A549 (cell line): ENCODE measurements around the gene TMEM120A. TPM values are rescaled to one million over a fixed set of nuclear protein-coding genes. Genes with fewer than 3 reads are reported as not detected.

Source experiments
- ATAC-seq, 2 experiments: fragments of 200-7000 bp in 1 of 2; fragments of >200 bp in 1 of 2; cut with Nextera tagmentation in 1 of 2; cut with Tn5 transposase in 1 of 2; 3 replicates each; pipeline versions ENCODE4 v1.8.0 to v1.9.1; 2018 to 2020; ENCODE audit warnings: mild to moderate bottlenecking in 1 of 2, moderate library complexity in 1 of 2
- CTCF ChIA-PET: fragments of 300-600 bp; sonication (Branson Sonifier 250); formaldehyde crosslinking; extraction: SDS; loops from one replicate; lab custom pipeline; 2021; ENCODE audit warnings: antibody characterized with exemption, inconsistent platforms; lab: Yijun Ruan, JAX
- POLR2A ChIA-PET: fragments of 350-600 bp; formaldehyde crosslinking; extraction: SDS; loops from one replicate; lab custom pipeline; 2021; ENCODE audit warnings: antibody characterized with exemption, inconsistent platforms; lab: Yijun Ruan, JAX
- DNase-seq, 2 experiments: peaks; one replicate each; pipeline versions ENCODE4 v3.0.0 to v3.0.0-alpha.2; 2011 to 2016; ENCODE audit warnings: low read depth in 1 of 2, low spot score in 1 of 2
- FAIRE-seq: peaks from 2 replicates; lab custom pipeline; 2011; peaks lifted over from hg19 to GRCh38; lab: Jason Lieb, UNC
- H3K27ac ChIP-seq, 2 experiments: fragments of >200 bp; sonication (Bioruptor Twin); formaldehyde crosslinking; 3 replicates each; pipeline ENCODE4 v1.5.1; 2016 to 2017
- H3K4me1 ChIP-seq: fragments of >200 bp; sonication (Bioruptor Twin); formaldehyde crosslinking; 3 replicates; pipeline ENCODE4 v1.6.1; 2016
- H3K4me2 ChIP-seq: fragments of >200 bp; sonication (Bioruptor Twin); formaldehyde crosslinking; 3 replicates; pipeline ENCODE4 v1.6.1; 2016
- H3K4me3 ChIP-seq: fragments of >200 bp; sonication (Bioruptor Twin); formaldehyde crosslinking; 3 replicates; pipeline ENCODE4 v1.5.1; 2016
- H3K9me3 ChIP-seq: fragments of >200 bp; sonication (Bioruptor Twin); formaldehyde crosslinking; 3 replicates; pipeline ENCODE4 v1.6.1; 2016
- ATOH8 ChIP-seq: fragments of 250-450 bp; sonication (Bioruptor Pico); IDR thresholded peaks from 2 replicates; pipeline ENCODE4 v1.5.0; 2020; ENCODE audit warnings: low read depth, mild to moderate bottlenecking, moderate library complexity
- BCL3 ChIP-seq: fragments of >200 bp; sonication (Bioruptor Twin); formaldehyde crosslinking; IDR thresholded peaks from 3 replicates; pipeline ENCODE4 v1.6.1; 2016
- CBX2 ChIP-seq: fragments of 200-600 bp; sonication (generic); IDR thresholded peaks from 2 replicates; pipeline ENCODE4 v1.6.1; 2016; ENCODE audit warnings: low read depth, mild to moderate bottlenecking, borderline replicate concordance
- CHD4 ChIP-seq: fragments of 200-600 bp; sonication (generic); IDR thresholded peaks from 2 replicates; pipeline ENCODE4 v1.6.1; 2016; ENCODE audit warnings: antibody characterized with exemption, mild to moderate bottlenecking, borderline replicate concordance
- EHF ChIP-seq: fragments of 250-450 bp; sonication (Bioruptor Pico); IDR thresholded peaks from 2 replicates; pipeline ENCODE4 v1.5.0; 2020; ENCODE audit warnings: mild to moderate bottlenecking
- ELK1 ChIP-seq: fragments of 150-350 bp; IDR thresholded peaks from 2 replicates; pipeline ENCODE4 v1.6.1; 2014; ENCODE audit warnings: low read depth, mild to moderate bottlenecking, low read length
- FOSL2 ChIP-seq, 2 experiments: fragments of 450-650 bp in 1 of 2; fragments of >200 bp in 1 of 2; sonication (Bioruptor Twin) in 1 of 2; formaldehyde crosslinking; IDR thresholded peaks; 2 replicates each; pipeline versions ENCODE4 v1.5.0 to v1.6.1; 2016 to 2020; ENCODE audit warnings: mild to moderate bottlenecking in 1 of 2, moderate library complexity in 1 of 2
- HDAC2 ChIP-seq: fragments of 200-600 bp; sonication (generic); IDR thresholded peaks from 2 replicates; pipeline ENCODE4 v1.6.1; 2016
- HES2 ChIP-seq: fragments of >200 bp; sonication (Bioruptor Twin); formaldehyde crosslinking; IDR thresholded peaks from 2 replicates; pipeline ENCODE4 v1.6.1; 2016
- JUN ChIP-seq, 2 experiments: fragments of >200 bp; sonication (Bioruptor Twin); formaldehyde crosslinking; IDR thresholded peaks; 2 replicates in 1 of 2; 3 replicates in 1 of 2; pipeline ENCODE4 v1.6.1; 2016 to 2017
- JUNB ChIP-seq: fragments of >200 bp; sonication (Bioruptor Twin); formaldehyde crosslinking; IDR thresholded peaks from 2 replicates; pipeline ENCODE4 v1.6.1; 2016
- KDM1A ChIP-seq: fragments of 200-600 bp; sonication (generic); IDR thresholded peaks from 2 replicates; pipeline ENCODE4 v1.6.1; 2016; ENCODE audit warnings: low read depth, mild to moderate bottlenecking
- MAX ChIP-seq: IDR thresholded peaks from 2 replicates; pipeline ENCODE4 v1.6.1; 2012
- MYC ChIP-seq: IDR thresholded peaks from 2 replicates; pipeline ENCODE4 v1.6.1; 2012; ENCODE audit warnings: mild to moderate bottlenecking, inconsistent platforms, low read length, improper control_type of control experiment, borderline replicate concordance
- POLR2AphosphoS2 ChIP-seq: conservative IDR thresholded peaks from 2 replicates; pipeline ENCODE4 v1.6.1; 2012; ENCODE audit warnings: low read length, improper control_type of control experiment, inconsistent platforms
- RNF2 ChIP-seq: fragments of 200-600 bp; sonication (generic); IDR thresholded peaks from 2 replicates; pipeline ENCODE4 v1.6.1; 2016; ENCODE audit warnings: low read depth, mild to moderate bottlenecking, antibody characterized with exemption, moderate library complexity, borderline replicate concordance
- TFCP2L1 ChIP-seq: fragments of 250-450 bp; sonication (Bioruptor Pico); IDR thresholded peaks from 2 replicates; pipeline ENCODE4 v1.5.0; 2021; ENCODE audit warnings: mild to moderate bottlenecking
- TP53 ChIP-seq: fragments of 250-450 bp; sonication (Bioruptor Pico); IDR thresholded peaks from 2 replicates; pipeline ENCODE4 v1.5.0; 2021; ENCODE audit warnings: mild to moderate bottlenecking, moderate library complexity
- USF2 ChIP-seq: fragments of 450-650 bp; IDR thresholded peaks from 2 replicates; pipeline ENCODE4 v1.6.1; 2014; ENCODE audit warnings: antibody characterized with exemption
- ZNF302 ChIP-seq: fragments of 250-450 bp; sonication (Bioruptor Pico); IDR thresholded peaks from 2 replicates; pipeline ENCODE4 v1.9.0; 2021; ENCODE audit warnings: inconsistent platforms, mild to moderate bottlenecking, moderate library complexity
- ZSCAN20 ChIP-seq: fragments of 250-450 bp; sonication (Bioruptor Pico); IDR thresholded peaks from 2 replicates; pipeline ENCODE4 v1.8.0; 2022; ENCODE audit warnings: mild to moderate bottlenecking, moderate library complexity
- WGBS: methylation state at CpG from one replicate; pipeline ENCODE4 v1.1.6; 2017; ENCODE audit errors: missing lambda C conversion rate; 5-methylcytosine and 5-hydroxymethylcytosine counted together
- polyA plus RNA-seq, 4 experiments: library from polyadenylated mRNA; depleted of rRNA in 3 of 4; stranded (reverse); fragments of >200 nt; fragmentation: RNase III in 1 of 4; extraction: RNeasy Plus Mini Kit Qiagen cat#74134 plus additional on column Dnase treatment in 1 of 4; gene quantifications; 2 replicates in 3 of 4; 3 replicates in 1 of 4; pipeline ENCODE4 v1.2.3, GENCODE V29; 2011 to 2017

TMEM120A gene
- polyA plus RNA-seq, 2 of the 4 experiments (the other 2 are of a cell fraction) = 46.0 to 53.8 TPM

- H3K9me3 ChIP-seq = no peaks in the 10 kb centered on the region
- H3K4me2 ChIP-seq = peak overlapping the region; percentile 57; the same call in 1 of the 3 replicates
- H3K27ac ChIP-seq = peak overlapping the region; percentile 60 to 81
- ATAC-seq = no peak
- POLR2A ChIA-PET = no interaction called here
- H3K4me1 ChIP-seq = peaks cover 36% of the 10 kb centered on the region
- TF ChIP-seq USF2 = no peak
- TF ChIP-seq ATOH8 (CRISPR knock-in tag) = no peak
- no peak for TF ChIP-seq HDAC2
- TF ChIP-seq CHD4 = no peak
- no peak for TF ChIP-seq ELK1
- no peak for TF ChIP-seq RNF2
- TF ChIP-seq TP53 = no peak
- TF ChIP-seq MYC = no peak
- no peak for TF ChIP-seq FOSL2 (IDR thresholded peaks at IDR 0.05)
- TF ChIP-seq FOSL2 (CRISPR knock-in tag; IDR thresholded peaks at IDR 0.05) = no peak
- no peak for TF ChIP-seq EHF (CRISPR knock-in tag)
- TF ChIP-seq, all 56 proteins: peak for 0
- DNase-seq (no peak), FAIRE-seq (no peak)
- WGBS = 93% methylated on average over 1 of the region's 1 CpG
- H3K4me3 ChIP-seq = no peak overlapping the region
- CTCF ChIA-PET = no interaction called here
These were observed 49.9 kb downstream of the TMEM120A start for GRCh38 chr7:75944507-75944906.

- TF ChIP-seq FOSL2 (IDR thresholded peaks at IDR 0.05) (no peak), FOSL2 (CRISPR knock-in tag; IDR thresholded peaks at IDR 0.05) (0 out of 2 replicates have a peak, but pooled peaks have one; percentile 18), BCL3 (no peak), KDM1A (no peak), MAX (peak; percentile 59; the same call in 1 of the 2 replicates), JUN (IDR thresholded peaks at IDR 0.05) (no peak)
- no peak for FAIRE-seq
- peak in 1 of 2 experiments; percentile 29; a peak in 1 of 6 replicates for ATAC-seq
- H3K4me3 ChIP-seq = no peak overlapping the region
- peak in 1 of 2 experiments; percentile 45 for DNase-seq
- H3K9me3 ChIP-seq = no peaks in the 10 kb centered on the region
- 62% methylated on average over 6 of the region's 6 CpGs for WGBS
- ChIA-PET CTCF (no interaction called here), POLR2A (no interaction called here)
- H3K27ac ChIP-seq = peak overlapping the region; percentile 60 to 81; a peak in 5 of 6 replicates
- peaks cover 37% of the 10 kb centered on the region for H3K4me1 ChIP-seq
- H3K4me2 ChIP-seq = peak overlapping the region; percentile 6; the same call in 1 of the 3 replicates
These were observed 50.5 kb downstream of the TMEM120A start for GRCh38 chr7:75943864-75944263.

- no peak for ATAC-seq
- H3K9me3 ChIP-seq = no peaks in the 10 kb centered on the region
- no peak for FAIRE-seq
- POLR2A ChIA-PET = interaction anchor here (0.6 kb wide), 2 partner anchors 13 to 1600 kb away, joined by 3 to 5 read pairs; no protein-coding TSS in a partner anchor
- no peak for TF ChIP-seq JUNB
- TF ChIP-seq HES2 = no peak
- TF ChIP-seq CBX2 = no peak
- TF ChIP-seq ZNF302 (CRISPR knock-in tag) = no peak
- no peak for TF ChIP-seq TFCP2L1 (CRISPR knock-in tag)
- no peak for TF ChIP-seq ZSCAN20 (CRISPR knock-in tag)
- no peak for TF ChIP-seq FOSL2 (IDR thresholded peaks at IDR 0.05)
- no peak for TF ChIP-seq FOSL2 (CRISPR knock-in tag; IDR thresholded peaks at IDR 0.05)
- no peak for TF ChIP-seq MAX
- TF ChIP-seq POLR2AphosphoS2 = no peak
- TF ChIP-seq, all 56 proteins: peak for 0
- peaks cover 51% of the 10 kb centered on the region for H3K4me1 ChIP-seq
- WGBS = 97% methylated on average over 6 of the region's 6 CpGs
- peak overlapping the region; percentile 73 to 93 for H3K27ac ChIP-seq
- no peak overlapping the region; the same call in 2 of the 3 replicates for H3K4me2 ChIP-seq
- no peak for DNase-seq
- no peak overlapping the region for H3K4me3 ChIP-seq
- CTCF ChIA-PET = interaction anchor here (0.8 to 1.6 kb wide), 3 partner anchors 9 to 73 kb away, joined by 3 to 6 read pairs (median 3); no protein-coding TSS in a partner anchor
These were observed 55.5 kb downstream of the TMEM120A start for GRCh38 chr7:75938921-75939320.
